HepG2 (cell line): ENCODE results near the gene PSD. TPM values are rescaled to one million over a fixed set of nuclear protein-coding genes. Genes with fewer than 3 reads are reported as not detected.
A peak's percentile ranks its signal among the peaks of the same experiment; 100 is the strongest.

Experiments used
- CEBPG ChIP-seq: IDR thresholded peaks from 2 replicates; pipeline ENCODE4 v1.6.1; 2016
- ELF1 ChIP-seq: sonication (generic); formaldehyde crosslinking; IDR thresholded peaks from 2 replicates; pipeline ENCODE4 v1.4.0; 2020; ENCODE audit warnings: missing genetic modification reagents
- ELF3 ChIP-seq: IDR thresholded peaks from 2 replicates; pipeline ENCODE4 v1.6.1; 2016; ENCODE audit warnings: missing genetic modification reagents, missing compliant biosample characterization
- GABPA ChIP-seq, 2 experiments: IDR thresholded peaks; 2 replicates each; pipeline ENCODE4 v1.6.1; 2011 to 2016; ENCODE audit warnings: low read depth in 2 of 2, low read length in 1 of 2, missing biosample characterization in 1 of 2, missing genetic modification characterization in 1 of 2
- HES4 ChIP-seq: sonication (generic); formaldehyde crosslinking; IDR thresholded peaks from 2 replicates; pipeline ENCODE4 v1.9.0; 2021; ENCODE audit warnings: mild to moderate bottlenecking, missing genetic modification reagents, borderline replicate concordance
- HINFP ChIP-seq: sonication (generic); formaldehyde crosslinking; IDR thresholded peaks from 2 replicates; pipeline ENCODE4 v1.4.0; 2020; ENCODE audit warnings: low read depth, mild to moderate bottlenecking, missing genetic modification reagents
- KLF12 ChIP-seq: sonication (generic); formaldehyde crosslinking; IDR thresholded peaks from 2 replicates; pipeline ENCODE4 v1.4.0; 2020; ENCODE audit warnings: missing genetic modification reagents, borderline replicate concordance
- MAFF ChIP-seq: IDR thresholded peaks from 2 replicates; pipeline ENCODE4 v1.6.1; 2011; ENCODE audit warnings: low read depth, low read length, improper control_type of control experiment
- MBNL3 ChIP-seq: fragments of 250-450 bp; sonication (Bioruptor Pico); conservative IDR thresholded peaks from 2 replicates; pipeline ENCODE4 v1.8.0; 2022; ENCODE audit warnings: mild to moderate bottlenecking, inconsistent platforms
- MED13 ChIP-seq: sonication (generic); formaldehyde crosslinking; IDR thresholded peaks from 2 replicates; pipeline ENCODE4 v1.5.0; 2020; ENCODE audit warnings: missing genetic modification reagents
- MIXL1 ChIP-seq: IDR thresholded peaks from 2 replicates; pipeline ENCODE4 v1.6.1; 2016
- MYC ChIP-seq: sonication (generic); formaldehyde crosslinking; IDR thresholded peaks from 2 replicates; pipeline ENCODE4 v1.9.0; 2021; ENCODE audit warnings: missing genetic modification reagents, borderline replicate concordance
- NKX3-1 ChIP-seq: sonication (generic); formaldehyde crosslinking; IDR thresholded peaks from 2 replicates; pipeline ENCODE4 v1.5.0; 2020; ENCODE audit warnings: missing genetic modification reagents
- PRDM15 ChIP-seq: sonication (generic); formaldehyde crosslinking; IDR thresholded peaks from 2 replicates; pipeline ENCODE4 v1.4.0; 2020; ENCODE audit warnings: missing genetic modification reagents
- SRSF4 ChIP-seq: fragments of 200-400 bp; formaldehyde crosslinking; IDR thresholded peaks from one replicate; pipeline ENCODE4 v1.6.1; 2018; ENCODE audit warnings: mild to moderate bottlenecking, low read depth, low read length, moderate library complexity; ENCODE audit not compliant: poor library complexity, severe bottlenecking
- TFDP1 ChIP-seq: IDR thresholded peaks from 2 replicates; pipeline ENCODE4 v1.6.1; 2016; ENCODE audit warnings: missing compliant biosample characterization, missing genetic modification reagents, borderline replicate concordance
- TMF1 ChIP-seq: sonication (generic); formaldehyde crosslinking; IDR thresholded peaks from 2 replicates; pipeline ENCODE4 v1.8.1; 2022; ENCODE audit warnings: low read depth, missing genetic modification reagents
- ZEB1 ChIP-seq: IDR thresholded peaks from 2 replicates; pipeline ENCODE4 v1.6.1; 2012; ENCODE audit warnings: mild to moderate bottlenecking, low read depth, inconsistent platforms; ENCODE audit not compliant: insufficient replicate concordance
- ZFP36 ChIP-seq: fragments of 150-350 bp; IDR thresholded peaks from 2 replicates; pipeline ENCODE4 v1.6.1; 2018; ENCODE audit warnings: borderline replicate concordance, low read length, low read depth; ENCODE audit not compliant: partially characterized antibody
- ZFY ChIP-seq: sonication (generic); formaldehyde crosslinking; IDR thresholded peaks from 2 replicates; pipeline ENCODE4 v1.4.0; 2020; ENCODE audit warnings: missing genetic modification reagents
- ZNF264 ChIP-seq: sonication (generic); formaldehyde crosslinking; IDR thresholded peaks from 2 replicates; pipeline ENCODE4 v1.4.0; 2020; ENCODE audit warnings: missing genetic modification reagents
- ZNF460 ChIP-seq: sonication (generic); formaldehyde crosslinking; IDR thresholded peaks from 2 replicates; pipeline ENCODE4 v1.5.1; 2020; ENCODE audit warnings: missing genetic modification reagents, mild to moderate bottlenecking, borderline replicate concordance
- ZNF615 ChIP-seq: sonication (generic); formaldehyde crosslinking; IDR thresholded peaks from 2 replicates; pipeline ENCODE4 v1.5.0; 2020; ENCODE audit warnings: mild to moderate bottlenecking, missing genetic modification reagents, borderline replicate concordance
- ZNF713 ChIP-seq: sonication (generic); formaldehyde crosslinking; IDR thresholded peaks from 2 replicates; pipeline ENCODE4 v1.4.0; 2020; ENCODE audit warnings: mild to moderate bottlenecking, missing genetic modification reagents
- ZNF766 ChIP-seq: sonication (generic); formaldehyde crosslinking; IDR thresholded peaks from 2 replicates; pipeline ENCODE4 v1.5.0; 2020; ENCODE audit warnings: missing genetic modification reagents, borderline replicate concordance
- polyA plus RNA-seq, 8 experiments: library from polyadenylated mRNA; depleted of rRNA in 3 of 8; stranded (reverse) in 7 of 8; unstranded in 1 of 8; fragments of >200 nt; fragmentation: Illumina TruSeq in 4 of 8; extraction: Trizol in 4 of 8; gene quantifications; 2 replicates each; pipeline versions ENCODE4 v1.2.1 to v1.2.3, GENCODE V29; 2011 to 2016; ENCODE audit warnings: low read depth in 4 of 8, missing spikeins in 1 of 8, mixed read lengths in 1 of 8; ENCODE audit not compliant: insufficient read depth in 1 of 8
- total RNA-seq, 5 experiments: library from RNA; depleted of rRNA; stranded (reverse); fragments of >200 nt; fragmentation: Illumina TruSeq; extraction: Trizol; gene quantifications; 2 replicates each; pipeline ENCODE4 v1.2.3, GENCODE V29; 2016; ENCODE audit warnings: low read depth in 1 of 5

The PSD gene
- total and polyA plus RNA-seq, 2 of the 13 experiments (the other 11 are each of a cell fraction or from before 2014, with no cell fraction given) = 0.35 to 0.58 TPM

- TF ChIP-seq HINFP (CRISPR knock-in tag) (no peak), GABPA (IDR thresholded peaks at IDR 0.05; ENCODE audit: low read depth, low read length) (no peak), GABPA (CRISPR knock-in tag; IDR thresholded peaks at IDR 0.05; ENCODE audit: low read depth) (peak; percentile 84), TFDP1 (CRISPR knock-in tag) (no peak), SRSF4 (no peak), KLF12 (CRISPR knock-in tag) (no peak), ZEB1 (no peak), MIXL1 (CRISPR knock-in tag) (0 out of 2 replicates have a peak, but pooled peaks have one; percentile 15), MAFF (no peak), ZNF766 (CRISPR knock-in tag) (no peak), ZNF460 (CRISPR knock-in tag) (no peak), PRDM15 (peak; percentile 97), ELF3 (CRISPR knock-in tag) (0 out of 2 replicates have a peak, but pooled peaks have one; percentile 39), ZNF264 (0 out of 2 replicates have a peak, but pooled peaks have one; percentile 46), ZNF713 (CRISPR knock-in tag) (no peak), ZNF615 (no peak), HES4 (CRISPR knock-in tag) (no peak), TMF1 (CRISPR knock-in tag) (no peak), CEBPG (CRISPR knock-in tag) (peak; percentile 78), MED13 (CRISPR knock-in tag) (no peak), ELF1 (CRISPR knock-in tag) (peak; percentile 61; the same call in 1 of the 2 replicates), MBNL3 (CRISPR knock-in tag) (no peak), ZFP36 (no peak), ZFY (CRISPR knock-in tag) (0 out of 2 replicates have a peak, but pooled peaks have one; percentile 24), MYC (CRISPR knock-in tag) (peak; percentile 22; the same call in 1 of the 2 replicates), NKX3-1 (CRISPR knock-in tag) (no peak)
Observed at GRCh38 chr10:102384606-102385429, 33.8 kb downstream of the PSD start (continued).
